MV-4-11 (cell line): ENCODE results near the gene RNASEH2A.

ENCODE experiments used
- DNase-seq: peaks from one replicate; lab custom pipeline; 2025; lab: John Stamatoyannopoulos, UW

Gene RNASEH2A

DNA sequence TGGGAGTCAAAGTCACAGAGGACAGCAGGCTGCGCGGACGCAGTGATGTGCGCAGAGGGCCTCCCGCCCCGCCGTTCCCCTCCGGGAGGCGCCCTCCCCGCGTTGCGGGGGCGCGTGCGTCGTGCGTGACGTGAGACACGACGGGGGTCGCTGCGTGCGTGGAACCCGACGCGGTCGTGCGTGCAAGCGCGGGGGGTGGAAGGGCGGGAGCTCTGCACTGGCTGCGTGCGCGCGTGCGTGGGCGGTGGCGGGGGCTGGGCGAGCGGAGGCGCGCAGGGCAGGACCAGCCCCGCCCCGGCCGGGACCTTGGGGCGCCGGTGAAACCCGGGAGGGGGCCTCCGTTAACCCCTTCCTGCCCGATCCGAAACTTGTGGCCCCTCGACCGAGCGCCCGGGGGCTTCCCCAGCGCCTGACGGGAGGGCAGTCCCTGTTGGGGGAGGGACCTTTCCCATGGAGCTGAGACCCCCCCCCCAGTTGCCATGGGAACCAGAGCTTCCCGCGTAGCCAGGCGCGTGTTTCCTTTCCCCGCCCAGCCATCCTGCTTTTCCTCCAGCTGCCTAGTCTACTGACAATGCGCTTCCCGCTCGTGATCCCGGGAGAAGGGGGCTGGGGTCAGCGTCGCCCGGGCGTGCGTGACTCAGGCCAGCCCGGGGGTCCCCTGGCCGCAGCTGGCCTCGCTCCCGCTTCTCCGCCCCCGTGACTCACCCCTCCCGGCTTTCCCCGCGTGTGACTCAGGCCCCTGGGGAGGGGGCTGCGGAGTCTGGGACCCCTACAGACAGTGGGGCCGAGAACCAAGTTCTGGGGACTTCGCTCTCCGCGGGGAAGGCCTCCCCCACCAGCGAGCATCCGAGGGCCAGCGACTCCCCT is 23.7 kb upstream of the RNASEH2A start:
- DNase-seq: peak; percentile 89

- DNase-seq: no peak
These were observed 23.0 kb upstream of the RNASEH2A start for GRCh38 chr19:12783291-12783848.

- DNase-seq: no peak
These were observed 22.5 kb upstream of the RNASEH2A start for GRCh38 chr19:12783849-12784393.

DNA sequence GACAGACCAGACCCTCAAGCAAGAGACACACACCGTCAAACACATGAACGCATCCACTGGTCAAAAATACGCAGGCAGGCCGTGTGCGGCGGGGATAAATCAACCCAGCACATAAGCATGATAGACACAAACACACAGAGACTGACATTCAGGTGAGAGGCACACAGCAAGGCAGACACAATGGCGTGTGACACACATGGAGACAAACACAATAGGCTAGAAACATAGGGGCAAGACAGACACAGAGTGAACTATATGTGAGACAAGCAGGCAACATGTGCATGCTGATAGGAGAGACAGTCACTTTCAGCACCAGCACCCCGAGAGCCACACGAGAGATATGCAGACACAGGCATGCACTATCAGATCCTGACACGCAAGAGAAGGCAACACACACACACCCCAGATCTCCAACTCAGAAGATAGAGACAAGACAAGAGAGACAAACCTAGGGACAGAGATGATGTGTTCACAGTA is 22.0 kb upstream of the RNASEH2A start:
- DNase-seq: no peak

DNA sequence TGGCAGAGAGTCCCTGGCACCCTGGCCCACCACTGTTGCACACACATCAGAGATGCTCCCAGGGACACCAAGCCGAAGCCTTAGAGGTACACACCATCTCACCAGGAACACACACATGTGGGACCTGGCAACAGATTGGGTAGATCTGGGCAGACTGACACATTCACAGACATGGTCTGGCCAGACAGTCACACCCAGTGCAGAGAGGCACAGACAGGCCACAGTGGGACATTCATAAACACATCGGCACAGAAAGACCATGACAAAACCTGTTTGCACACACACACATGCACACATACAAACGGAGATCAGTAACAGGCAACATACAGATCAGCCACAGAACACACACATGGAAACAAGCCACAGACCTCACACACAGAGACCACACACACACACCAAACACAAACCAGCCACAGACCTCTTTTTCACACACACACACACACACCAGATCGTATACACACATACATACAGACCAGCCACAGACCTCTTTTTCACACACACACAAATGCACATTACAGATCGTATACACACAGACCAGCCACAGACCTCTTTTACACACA is 21.4 kb upstream of the RNASEH2A start:
- peak; percentile 80 for DNase-seq

DNA sequence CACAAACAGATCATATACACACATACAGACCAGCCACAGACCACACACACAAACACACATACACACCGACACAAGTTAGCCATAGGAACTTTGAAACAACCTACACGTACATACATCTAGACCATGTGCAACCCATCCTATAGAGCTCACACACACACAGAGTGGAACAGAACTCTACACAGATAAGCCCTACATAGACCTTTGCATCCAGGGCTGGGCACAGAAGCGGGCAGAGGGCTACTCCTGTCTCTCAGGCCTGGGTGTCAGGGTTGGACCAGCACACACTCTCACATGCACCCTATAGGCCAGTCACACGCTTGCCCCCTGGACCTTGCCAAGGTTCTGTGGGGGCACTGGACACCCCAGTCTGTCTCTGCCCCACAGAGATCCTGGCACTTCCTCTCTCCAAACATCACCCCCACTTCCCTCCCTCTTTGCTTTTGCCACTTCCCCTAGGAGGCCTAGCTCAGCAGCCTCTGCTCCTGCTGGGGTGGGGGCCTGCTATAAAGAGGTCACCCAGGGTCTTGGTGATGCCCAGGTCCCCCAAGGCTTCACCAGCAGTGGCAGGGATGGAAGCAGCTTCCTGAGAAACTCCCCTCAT is 20.9 kb upstream of the RNASEH2A start:
- DNase-seq: peak; percentile 84

DNA sequence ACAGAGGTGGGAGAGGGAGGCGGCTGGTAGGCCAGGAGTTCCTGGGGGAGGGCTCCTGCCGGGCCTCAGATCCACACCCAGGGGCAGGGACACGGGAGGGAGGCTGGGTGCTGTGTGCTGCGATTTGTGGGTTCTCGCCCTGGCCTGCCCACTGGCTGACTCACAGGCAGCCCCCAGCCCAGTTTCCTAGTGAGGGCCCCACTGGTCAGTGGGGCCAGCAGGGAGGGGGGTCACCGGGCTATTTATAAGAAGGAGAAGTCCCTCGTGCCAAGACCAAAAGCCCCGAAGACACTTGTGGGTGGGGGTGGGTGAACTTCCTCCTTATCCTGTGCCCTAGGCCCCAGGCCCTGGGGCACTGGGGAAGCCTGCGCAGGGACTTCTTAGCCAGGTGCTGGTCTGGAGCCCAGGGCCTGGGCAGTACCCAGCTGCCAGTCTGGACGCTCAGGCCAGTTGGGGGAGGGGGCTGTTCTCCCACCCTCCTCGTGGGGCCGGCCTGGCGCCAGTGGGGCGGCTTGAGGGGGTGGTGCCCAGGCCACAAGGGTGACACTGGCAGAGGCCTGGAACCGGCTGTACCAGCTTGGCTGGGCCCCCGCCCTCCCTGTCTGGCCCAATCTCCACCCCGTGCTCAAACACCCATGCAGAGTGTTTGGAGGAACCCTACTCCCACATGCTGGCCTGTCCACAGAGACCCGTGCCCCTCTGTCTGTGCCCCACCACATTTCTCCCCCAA is 20.1 kb upstream of the RNASEH2A start:
- DNase-seq: peak; percentile 91

GRCh38 chr19:12786952-12787351 is 19.4 kb upstream of the RNASEH2A start:
- no peak for DNase-seq

GRCh38 chr19:12787458-12787857 is 18.9 kb upstream of the RNASEH2A start:
- DNase-seq: no peak

DNA sequence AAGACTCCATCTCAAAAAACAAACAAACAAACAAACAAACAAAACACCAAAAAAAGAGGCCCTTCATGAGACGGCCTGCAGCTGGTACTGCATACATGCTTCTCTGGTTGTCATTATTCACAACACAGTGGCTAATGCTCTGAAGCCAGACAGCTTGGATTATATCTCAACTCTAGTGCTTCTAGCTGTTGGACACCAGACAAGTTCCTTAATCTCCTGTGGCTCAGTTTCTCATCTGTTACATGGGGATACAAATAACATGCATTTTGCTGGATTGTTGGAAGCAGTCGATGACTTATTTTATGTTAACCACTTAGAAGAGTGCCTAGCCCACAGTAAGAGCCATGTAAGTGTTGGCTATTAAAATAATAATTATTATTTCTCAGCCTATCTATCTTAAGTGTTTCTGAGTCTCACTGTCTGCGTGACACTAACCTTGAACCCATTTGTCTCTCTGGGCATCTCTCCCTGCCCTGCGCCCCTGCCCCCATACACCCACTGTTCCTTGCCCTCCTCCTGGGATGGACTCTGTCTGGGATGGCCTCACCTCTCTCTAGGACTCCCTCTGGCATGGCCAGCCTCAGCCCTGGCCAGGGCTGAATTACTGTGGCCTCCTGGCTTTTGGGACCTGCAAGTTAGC is 18.2 kb upstream of the RNASEH2A start:
- DNase-seq: peak; percentile 22

GRCh38 chr19:12788682-12789097 is 17.7 kb upstream of the RNASEH2A start:
- DNase-seq: peak; percentile 55

- peak; percentile 46 for DNase-seq
These were observed 17.1 kb upstream of the RNASEH2A start for GRCh38 chr19:12789098-12789903.

- DNase-seq: peak; percentile 98
These were observed 16.3 kb upstream of the RNASEH2A start for GRCh38 chr19:12789904-12790619.

DNA sequence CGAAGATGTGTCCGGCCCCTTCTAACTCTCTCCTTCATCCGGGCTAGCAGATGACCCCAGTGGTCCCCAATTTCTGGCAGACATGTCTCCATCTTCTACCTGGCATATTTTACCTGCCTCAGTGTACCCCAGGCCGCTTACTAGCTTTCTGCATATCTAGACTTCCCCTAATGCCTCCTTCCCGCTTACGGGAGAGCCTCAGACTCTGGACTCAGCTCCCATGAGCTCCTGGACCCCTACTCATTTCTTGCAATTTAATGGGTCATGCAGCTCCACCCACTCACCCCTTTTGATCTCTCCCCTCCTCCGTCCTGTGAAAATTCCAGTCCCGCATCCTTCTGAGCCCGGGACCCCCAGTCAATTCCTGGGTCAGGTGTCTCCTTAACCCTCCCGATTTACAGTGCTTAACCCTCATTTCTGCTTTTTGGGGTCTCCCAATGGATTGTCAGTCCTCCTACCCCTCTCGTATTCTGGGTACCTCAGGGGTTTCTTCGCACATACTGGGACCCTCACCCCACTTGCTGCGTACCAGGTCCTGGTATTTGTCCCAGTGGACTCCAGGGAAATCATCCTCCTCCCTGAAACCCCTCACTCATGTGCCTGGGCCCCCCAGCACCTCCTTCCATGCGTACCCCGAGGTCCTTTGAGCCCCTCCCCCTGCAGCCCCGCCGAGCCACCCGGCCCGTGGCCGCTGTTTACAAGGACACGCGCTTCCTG is 15.6 kb upstream of the RNASEH2A start:
- DNase-seq: no peak

- peak; percentile 96 for DNase-seq
These were observed 14.9 kb upstream of the RNASEH2A start, which contains the start of gene JUNB for GRCh38 chr19:12791345-12792050. TSS of gene JUNB (plus strand) at chr19:12791486. CDS start at chr19:12791772, 286 bp downstream.

GRCh38 chr19:12792051-12792852 is 14.1 kb upstream of the RNASEH2A start:
- peak; percentile 78 for DNase-seq

DNA sequence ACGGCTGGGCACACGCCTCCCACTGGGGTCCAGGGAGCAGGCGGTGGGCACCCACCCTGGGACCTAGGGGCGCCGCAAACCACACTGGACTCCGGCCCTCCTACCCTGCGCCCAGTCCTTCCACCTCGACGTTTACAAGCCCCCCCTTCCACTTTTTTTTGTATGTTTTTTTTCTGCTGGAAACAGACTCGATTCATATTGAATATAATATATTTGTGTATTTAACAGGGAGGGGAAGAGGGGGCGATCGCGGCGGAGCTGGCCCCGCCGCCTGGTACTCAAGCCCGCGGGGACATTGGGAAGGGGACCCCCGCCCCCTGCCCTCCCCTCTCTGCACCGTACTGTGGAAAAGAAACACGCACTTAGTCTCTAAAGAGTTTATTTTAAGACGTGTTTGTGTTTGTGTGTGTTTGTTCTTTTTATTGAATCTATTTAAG is 13.5 kb upstream of the RNASEH2A start:
- DNase-seq: no peak
